ENCODE measurements around the gene S1PR4. TPM values are rescaled to one million over a fixed set of nuclear protein-coding genes. Genes with fewer than 3 reads are reported as not detected.

Gene S1PR4
- polyA plus RNA-seq, 1 of the 3 experiments (the other 2 are of a cell fraction) = not detected

GRCh38 chr19:3142292-3142670 lies 36.3 kb upstream of the S1PR4 start:
- ChIA-PET POLR2A (no interaction called here), CTCF (interaction anchor here (0.6 to 6.0 kb wide), 6 partner anchors 13 to 180 kb away, joined by 3 to 31 read pairs (median 5); no protein-coding TSS in a partner anchor)
- Histone ChIP-seq H3K27me3 (ENCODE audit: insufficient read depth) (no peaks in the 10 kb centered on the region), H3K4me3 (ENCODE audit: low read depth in 2 of 2, low read length in 1 of 2) (no peak overlapping the region), H3K9ac (peak overlapping the region; percentile 75), H3K4me2 (peak overlapping the region; percentile 55; the same call in 1 of the 2 replicates), H3K27ac (ENCODE audit: low read depth in 2 of 2, low read length in 1 of 2) (peak overlapping the region in 1 of 2 experiments; percentile 100; a peak in 2 of 4 replicates), H3K36me3 (replicated peaks in 1 of 2; ENCODE audit: control insufficient read depth in 1 of 2, insufficient read depth in 2 of 2, low read length in 1 of 2) (no peaks in the 10 kb centered on the region), H3K9me2 (no peaks in the 10 kb centered on the region), H3K79me2 (ENCODE audit: insufficient read depth) (no peaks in the 10 kb centered on the region), H2AFZ (ENCODE audit: low read depth) (peak overlapping the region; percentile 76), H3F3A (replicated peaks; ENCODE audit: insufficient read depth) (peaks cover 34% of the 10 kb centered on the region), H3K9me3 (no peaks in the 10 kb centered on the region), H3K4me1 (ENCODE audit: control insufficient read depth in 1 of 2, insufficient read depth in 2 of 2, low read depth in 1 of 2, low read length in 1 of 2) (peaks cover 0 to 16% of the 10 kb centered on the region in 2 experiments; a peak in 1 of 4 replicates), H4K20me1 (ENCODE audit: insufficient read depth) (no peaks in the 10 kb centered on the region)
- TF ChIP-seq GATA2 (CRISPR knock-in tag; IDR thresholded peaks at IDR 0.05) (no peak), IRF3 (IDR thresholded peaks at IDR 0.05; ENCODE audit: low read depth, low read length) (no peak), RCOR1 (IDR thresholded peaks at IDR 0.05; ENCODE audit: low read length) (no peak), FOSL2 (IDR thresholded peaks at IDR 0.05; ENCODE audit: borderline replicate concordance, low read depth) (peak; percentile 80; the same call in 1 of the 2 replicates), ELF1 (IDR thresholded peaks at IDR 0.05) (0 out of 2 replicates have a peak, but pooled peaks have one; percentile 19), ZBTB33 (IDR thresholded peaks at IDR 0.05; ENCODE audit: borderline replicate concordance, low read depth) (0 out of 2 replicates have a peak, but pooled peaks have one; percentile 4), EP300 (IDR thresholded peaks at IDR 0.05; ENCODE audit: borderline replicate concordance in 1 of 2, low read depth in 1 of 2, low read length in 1 of 2) (peak in 1 of 2 experiments; percentile 65; a peak in 1 of 4 replicates), GABPA (IDR thresholded peaks at IDR 0.05; ENCODE audit: low read depth) (no peak), PBX3 (IDR thresholded peaks at IDR 0.05) (peak; percentile 44; the same call in 1 of the 2 replicates), SMC3 (IDR thresholded peaks at IDR 0.05; ENCODE audit: low read depth, low read length) (no peak), JUND (IDR thresholded peaks at IDR 0.05) (peak; percentile 77), NFIC (IDR thresholded peaks at IDR 0.05; ENCODE audit: borderline replicate concordance) (peak; percentile 42; the same call in 1 of the 2 replicates), TEAD4 (IDR thresholded peaks at IDR 0.05; ENCODE audit: borderline replicate concordance, insufficient read depth) (no peak), YY1 (IDR thresholded peaks at IDR 0.05; ENCODE audit: low read depth) (0 out of 2 replicates have a peak, but pooled peaks have one; percentile 8), CHD2 (IDR thresholded peaks at IDR 0.05; ENCODE audit: low read length, partially characterized antibody) (no peak), TCF12 (IDR thresholded peaks at IDR 0.05) (peak; percentile 5; the same call in 1 of the 2 replicates), NRF1 (IDR thresholded peaks at IDR 0.05; ENCODE audit: low read depth, low read length) (no peak), MXI1 (IDR thresholded peaks at IDR 0.05; ENCODE audit: low read depth, low read length) (no peak), USF1 (IDR thresholded peaks at IDR 0.05; ENCODE audit: borderline replicate concordance, low read depth) (no peak)
- TF ChIP-seq, protein P1, sequence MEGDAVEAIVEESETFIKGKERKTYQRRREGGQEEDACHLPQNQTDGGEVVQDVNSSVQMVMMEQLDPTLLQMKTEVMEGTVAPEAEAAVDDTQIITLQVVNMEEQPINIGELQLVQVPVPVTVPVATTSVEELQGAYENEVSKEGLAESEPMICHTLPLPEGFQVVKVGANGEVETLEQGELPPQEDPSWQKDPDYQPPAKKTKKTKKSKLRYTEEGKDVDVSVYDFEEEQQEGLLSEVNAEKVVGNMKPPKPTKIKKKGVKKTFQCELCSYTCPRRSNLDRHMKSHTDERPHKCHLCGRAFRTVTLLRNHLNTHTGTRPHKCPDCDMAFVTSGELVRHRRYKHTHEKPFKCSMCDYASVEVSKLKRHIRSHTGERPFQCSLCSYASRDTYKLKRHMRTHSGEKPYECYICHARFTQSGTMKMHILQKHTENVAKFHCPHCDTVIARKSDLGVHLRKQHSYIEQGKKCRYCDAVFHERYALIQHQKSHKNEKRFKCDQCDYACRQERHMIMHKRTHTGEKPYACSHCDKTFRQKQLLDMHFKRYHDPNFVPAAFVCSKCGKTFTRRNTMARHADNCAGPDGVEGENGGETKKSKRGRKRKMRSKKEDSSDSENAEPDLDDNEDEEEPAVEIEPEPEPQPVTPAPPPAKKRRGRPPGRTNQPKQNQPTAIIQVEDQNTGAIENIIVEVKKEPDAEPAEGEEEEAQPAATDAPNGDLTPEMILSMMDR (IDR thresholded peaks at IDR 0.05) = no peak
- TF ChIP-seq, protein P2, sequence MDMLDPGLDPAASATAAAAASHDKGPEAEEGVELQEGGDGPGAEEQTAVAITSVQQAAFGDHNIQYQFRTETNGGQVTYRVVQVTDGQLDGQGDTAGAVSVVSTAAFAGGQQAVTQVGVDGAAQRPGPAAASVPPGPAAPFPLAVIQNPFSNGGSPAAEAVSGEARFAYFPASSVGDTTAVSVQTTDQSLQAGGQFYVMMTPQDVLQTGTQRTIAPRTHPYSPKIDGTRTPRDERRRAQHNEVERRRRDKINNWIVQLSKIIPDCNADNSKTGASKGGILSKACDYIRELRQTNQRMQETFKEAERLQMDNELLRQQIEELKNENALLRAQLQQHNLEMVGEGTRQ (IDR thresholded peaks at IDR 0.05; ENCODE audit: borderline replicate concordance, low read depth, low read length) = no peak
- DNase-seq = no peak
- 18% methylated on average over 6 of the region's 6 CpGs for WGBS (ENCODE audit: low lambda C conversion rate)
